Retinal pigment epithelial cell (primary cell): ENCODE measurements around the gene ANXA2R.
A peak's percentile ranks its signal among the peaks of the same experiment; 100 is the strongest.
"Not testable (repeated sequence)": the region's sequence is repeated elsewhere in the genome, so short reads cannot be mapped to it uniquely, and the experiment has no call there.

ENCODE experiments used
- DNase-seq: peaks from one replicate; pipeline ENCODE4 v3.0.0-alpha.2; 2010; ENCODE audit warnings: low read depth
- H3K4me3 ChIP-seq: 2 replicates; pipeline ENCODE4 v1.5.1; 2011; ENCODE audit warnings: mild to moderate bottlenecking, low read length, control low read depth, moderate library complexity
- TF ChIP-seq, protein P1 (sequence below): conservative IDR thresholded peaks from 2 replicates; pipeline ENCODE4 v1.5.1; 2011; ENCODE audit warnings: low read depth, low read length, control low read depth, inconsistent platforms

ANXA2R gene, protein sequence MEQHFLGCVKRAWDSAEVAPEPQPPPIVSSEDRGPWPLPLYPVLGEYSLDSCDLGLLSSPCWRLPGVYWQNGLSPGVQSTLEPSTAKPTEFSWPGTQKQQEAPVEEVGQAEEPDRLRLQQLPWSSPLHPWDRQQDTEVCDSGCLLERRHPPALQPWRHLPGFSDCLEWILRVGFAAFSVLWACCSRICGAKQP

DNA sequence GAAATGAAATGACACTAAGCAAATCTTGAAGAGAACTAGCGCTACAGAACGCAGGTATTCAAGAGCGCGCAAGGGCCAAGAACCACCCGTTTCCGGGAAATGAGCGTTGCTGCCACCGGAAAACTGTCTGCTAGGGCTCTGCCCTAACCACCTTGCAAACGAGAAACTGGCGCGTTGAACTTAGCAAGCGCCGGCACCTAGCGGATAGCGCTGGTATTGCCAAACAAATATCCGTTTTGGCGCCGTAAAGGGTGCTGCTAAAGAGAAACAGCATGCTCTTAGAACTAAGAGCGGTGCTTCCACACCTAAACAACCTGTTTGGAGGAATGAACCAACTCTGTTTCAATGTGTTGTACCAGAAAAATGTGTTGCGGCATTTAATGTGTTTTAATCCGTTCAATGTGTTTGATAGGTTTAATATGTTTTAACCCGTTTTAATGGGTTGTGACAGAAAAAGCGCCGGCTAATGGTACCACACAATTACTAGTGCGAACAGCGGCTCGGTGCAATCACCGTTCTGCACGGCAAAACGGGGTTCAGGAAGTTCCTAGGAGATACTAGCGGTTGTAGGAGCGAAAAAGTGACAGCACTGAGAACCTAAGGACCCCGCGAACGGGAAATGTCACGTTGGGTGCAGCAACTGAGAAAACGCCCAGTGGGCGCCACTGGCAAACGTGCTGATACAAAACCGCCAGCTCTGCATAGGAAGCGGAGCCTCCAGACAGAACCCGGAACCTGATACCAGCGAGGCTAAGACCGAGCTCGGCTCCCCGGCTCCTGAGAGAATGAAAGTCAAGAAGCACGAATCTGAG, at the start of gene ANXA2R:
Gene ANXA2R, minus strand, starts transcription at position 33 of the 812 bp plus-strand sequence. CDS start 273 bp downstream, outside the sequence.
- TF ChIP-seq, protein P1, sequence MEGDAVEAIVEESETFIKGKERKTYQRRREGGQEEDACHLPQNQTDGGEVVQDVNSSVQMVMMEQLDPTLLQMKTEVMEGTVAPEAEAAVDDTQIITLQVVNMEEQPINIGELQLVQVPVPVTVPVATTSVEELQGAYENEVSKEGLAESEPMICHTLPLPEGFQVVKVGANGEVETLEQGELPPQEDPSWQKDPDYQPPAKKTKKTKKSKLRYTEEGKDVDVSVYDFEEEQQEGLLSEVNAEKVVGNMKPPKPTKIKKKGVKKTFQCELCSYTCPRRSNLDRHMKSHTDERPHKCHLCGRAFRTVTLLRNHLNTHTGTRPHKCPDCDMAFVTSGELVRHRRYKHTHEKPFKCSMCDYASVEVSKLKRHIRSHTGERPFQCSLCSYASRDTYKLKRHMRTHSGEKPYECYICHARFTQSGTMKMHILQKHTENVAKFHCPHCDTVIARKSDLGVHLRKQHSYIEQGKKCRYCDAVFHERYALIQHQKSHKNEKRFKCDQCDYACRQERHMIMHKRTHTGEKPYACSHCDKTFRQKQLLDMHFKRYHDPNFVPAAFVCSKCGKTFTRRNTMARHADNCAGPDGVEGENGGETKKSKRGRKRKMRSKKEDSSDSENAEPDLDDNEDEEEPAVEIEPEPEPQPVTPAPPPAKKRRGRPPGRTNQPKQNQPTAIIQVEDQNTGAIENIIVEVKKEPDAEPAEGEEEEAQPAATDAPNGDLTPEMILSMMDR: peak; percentile 85
- H3K4me3 ChIP-seq: peak within 1 kb of the TSS; percentile 54
- DNase-seq: peak; percentile 91

DNA sequence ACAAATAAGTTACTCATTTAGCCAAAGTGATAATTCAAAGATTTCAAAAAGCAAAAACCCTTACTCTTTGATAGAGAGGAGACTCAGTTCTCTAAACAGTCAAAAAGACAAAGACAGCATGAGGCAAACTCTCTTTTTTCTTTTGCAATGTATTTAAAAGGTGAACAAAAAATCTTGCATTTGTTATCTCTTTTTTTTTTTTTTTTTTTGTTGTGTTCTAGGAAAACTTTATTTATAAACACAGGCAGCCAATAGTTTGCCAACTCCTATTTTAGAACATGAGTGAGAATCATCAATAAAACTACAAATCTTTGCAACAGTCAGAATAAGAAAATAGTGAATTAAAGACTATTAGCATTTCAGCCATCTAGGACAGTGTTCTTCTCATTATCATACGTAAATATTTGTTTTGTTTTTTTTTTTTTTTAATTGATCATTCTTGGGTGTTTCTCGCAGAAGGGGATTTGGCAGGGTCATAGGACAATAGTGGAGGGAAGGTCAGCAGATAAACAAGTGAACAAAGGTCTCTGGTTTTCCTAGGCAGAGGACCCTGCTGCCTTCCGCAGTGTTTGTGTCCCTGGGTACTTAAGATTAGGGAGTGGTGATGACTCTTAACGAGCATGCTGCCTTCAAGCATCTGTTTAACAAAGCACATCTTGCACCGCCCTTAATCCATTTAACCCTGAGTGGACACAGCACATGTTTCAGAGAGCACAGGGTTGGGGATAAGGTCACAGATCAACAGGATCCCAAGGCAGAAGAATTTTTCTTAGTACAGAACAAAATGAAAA, 46.2 kb upstream of the ANXA2R start:
- not testable (repeated sequence) for DNase-seq

DNA sequence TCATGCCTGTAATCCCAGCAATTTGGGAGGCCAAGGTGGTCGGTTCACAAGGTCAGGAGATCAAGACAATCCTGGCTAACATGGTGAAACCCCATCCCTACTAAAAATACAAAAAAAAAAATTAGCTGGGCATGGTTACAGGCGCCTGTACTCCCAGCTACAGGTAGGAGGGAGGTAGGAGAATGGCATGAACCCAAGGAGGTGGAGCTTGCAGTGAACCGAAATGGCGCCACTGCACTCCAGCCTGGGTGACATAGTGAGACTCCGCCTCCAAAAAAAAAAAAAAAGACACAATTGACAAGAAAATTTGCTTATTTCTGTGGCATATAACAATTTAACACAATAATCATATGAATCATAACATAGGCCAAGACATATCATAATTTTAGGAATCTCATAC, 45.3 kb upstream of the ANXA2R start:
- no peak overlapping the region for H3K4me3 ChIP-seq
- no peak for DNase-seq
- TF ChIP-seq, protein P1: no peak

More for the DNA sequence above, 46.2 kb upstream of the ANXA2R start:
- not testable (repeated sequence) for H3K4me3 ChIP-seq

DNA sequence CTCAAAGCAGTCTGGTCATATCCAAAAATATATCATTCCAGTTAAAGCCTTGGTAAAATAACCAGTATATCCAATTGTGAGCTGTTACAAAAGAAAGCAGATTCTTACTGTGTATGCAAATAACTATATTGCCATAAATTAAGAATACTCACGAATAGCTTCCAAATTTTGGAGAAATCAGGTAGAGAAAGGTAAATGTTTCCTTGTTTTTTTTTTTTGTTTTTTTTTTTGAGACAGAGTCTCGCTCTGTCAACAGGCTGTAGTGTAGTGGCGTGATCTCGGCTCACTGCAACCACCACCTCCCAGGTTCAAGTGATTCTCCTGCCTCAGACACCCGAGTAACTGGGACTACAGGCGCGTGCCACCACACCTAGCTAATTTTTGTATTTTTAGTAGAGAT, 44.3 kb upstream of the ANXA2R start:
- not testable (repeated sequence) for DNase-seq, H3K4me3 ChIP-seq

DNA sequence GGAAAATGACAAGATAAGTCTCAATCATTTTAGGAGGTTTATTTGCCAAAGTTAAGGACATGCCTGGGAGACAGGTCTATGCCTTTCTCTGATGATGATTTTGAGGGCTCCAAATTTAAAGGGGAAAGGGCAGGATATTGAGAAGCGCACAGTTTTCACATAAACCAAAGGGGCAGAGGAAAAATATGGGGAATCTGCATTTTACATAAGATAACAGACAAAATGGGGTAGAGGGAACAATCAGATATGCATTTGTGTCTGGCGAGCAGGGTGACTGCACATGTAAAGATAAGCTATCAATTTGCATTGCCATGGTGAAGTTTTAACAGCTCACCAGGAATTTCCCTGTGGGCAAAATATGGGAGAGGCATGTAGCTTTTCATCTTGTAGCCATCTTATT, 41.2 kb upstream of the ANXA2R start:
- H3K4me3 ChIP-seq, DNase-seq: not testable (repeated sequence)

DNA sequence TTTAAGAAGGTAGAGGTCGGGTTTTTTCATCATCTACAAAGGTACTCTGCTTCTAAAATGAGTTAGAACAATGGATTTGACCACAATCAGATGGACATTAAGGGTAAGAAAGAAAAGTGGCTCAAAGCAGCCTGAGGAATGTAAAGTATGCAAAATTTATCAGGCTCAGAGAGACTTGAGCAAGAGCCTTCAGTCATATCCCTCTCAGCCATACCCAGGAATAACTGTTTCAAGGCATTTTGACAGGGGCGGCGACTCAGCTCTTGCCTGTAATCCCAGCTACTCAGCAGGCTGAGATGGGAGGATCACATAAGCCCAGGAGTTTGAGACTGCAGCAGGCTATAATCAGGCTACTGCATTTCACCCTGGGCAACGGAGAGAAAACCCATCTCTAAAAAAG, 38.8 kb upstream of the ANXA2R start:
- DNase-seq: peak; percentile 91
- no peak overlapping the region for H3K4me3 ChIP-seq
- TF ChIP-seq, protein P1: no peak

DNA sequence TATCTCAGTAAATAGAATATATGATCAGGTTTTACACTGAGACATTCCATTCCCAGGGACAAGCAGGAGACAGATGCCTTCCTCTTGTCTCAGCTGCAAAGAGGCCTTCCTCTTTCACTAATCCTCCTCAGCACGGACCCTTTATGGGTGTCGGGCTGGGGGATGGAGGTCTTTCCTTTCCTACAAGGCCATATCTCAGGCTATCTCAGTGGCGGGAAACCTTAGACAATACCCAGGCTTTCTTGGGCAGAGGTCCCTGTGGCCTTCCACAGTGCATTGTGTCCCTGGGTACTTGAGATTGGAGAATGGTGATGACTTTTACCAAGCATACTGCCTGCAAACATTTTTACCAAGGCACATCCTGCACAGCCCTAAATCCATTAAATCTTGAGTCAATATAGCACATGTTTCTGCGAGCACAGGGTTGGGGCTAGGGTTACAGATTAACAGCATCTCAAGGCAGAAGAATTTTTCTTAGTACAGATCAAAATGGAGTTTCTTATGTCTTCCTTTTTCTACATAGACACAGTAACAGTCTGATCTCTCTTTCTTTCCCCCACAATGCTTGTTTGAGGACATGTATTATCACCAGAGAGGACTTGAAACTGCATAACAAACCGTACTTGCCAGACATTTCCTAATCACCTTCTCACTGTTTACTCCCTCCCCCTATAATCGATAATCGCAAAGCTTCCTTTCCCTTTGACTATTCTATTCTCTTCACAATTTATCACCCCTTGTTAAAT, 37.5 kb upstream of the ANXA2R start:
- H3K4me3 ChIP-seq, DNase-seq: not testable (repeated sequence)

DNA sequence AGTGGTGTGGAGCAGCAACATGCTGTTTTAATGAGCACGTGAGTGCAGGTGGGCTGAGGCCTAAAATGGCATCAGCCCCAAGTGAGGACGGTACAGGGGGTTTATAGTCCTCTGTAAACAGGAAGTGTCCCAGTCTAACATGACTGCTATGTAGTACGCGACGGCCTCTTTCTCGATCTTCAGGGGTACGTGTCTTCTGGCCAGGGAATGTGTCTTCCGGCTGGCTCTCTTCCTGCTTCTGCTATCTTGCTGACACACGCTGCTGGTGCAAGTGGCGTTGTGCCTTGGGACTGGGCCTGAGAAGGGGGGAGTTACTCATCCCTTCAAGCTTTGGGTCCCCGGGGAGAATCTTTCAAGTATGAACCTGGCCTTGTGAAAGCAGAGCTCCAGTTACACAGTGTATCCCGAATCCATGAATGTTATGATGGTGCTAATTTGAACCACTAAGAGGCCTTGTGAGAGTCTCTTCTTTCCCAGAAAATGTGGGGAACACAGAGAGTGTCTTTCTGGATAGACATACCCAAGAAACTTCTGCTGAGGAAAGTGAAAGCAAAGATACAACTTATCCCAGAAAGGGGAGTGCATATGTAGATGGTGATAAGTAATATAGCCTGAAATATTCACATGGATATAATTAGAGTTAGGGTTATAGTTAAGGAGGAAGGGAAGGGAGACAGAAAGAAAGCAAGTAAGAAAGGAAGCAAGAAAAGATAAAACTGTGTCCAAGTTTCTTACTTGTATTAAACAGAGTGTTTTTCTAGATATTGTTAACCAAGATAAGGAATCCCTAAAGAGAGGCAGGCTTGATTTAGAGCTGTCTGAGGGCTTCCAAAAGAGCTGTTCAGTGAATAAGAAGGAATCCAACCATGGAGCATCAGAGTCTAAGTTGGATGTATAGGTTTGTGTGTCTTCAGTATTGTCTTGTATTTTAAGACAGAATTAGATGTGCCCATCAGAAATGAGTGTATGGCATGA, 35.5 kb upstream of the ANXA2R start:
- TF ChIP-seq, protein P1: no peak
- no peak overlapping the region for H3K4me3 ChIP-seq
- no peak for DNase-seq
